Gastrocnemius medialis (tissue), 4 donors: ENCODE results near the gene FKBP1A. TPM values are rescaled to one million over a fixed set of nuclear protein-coding genes. Genes with fewer than 3 reads are reported as not detected.

Experiments
- ATAC-seq, 2 donors: fragments of 150-250 bp; one replicate each; pipeline ENCODE4 v1.9.1; 2016
- DNase-seq, 2 donors: peaks; one replicate each; pipeline ENCODE4 v3.0.0-alpha.2; 2019
- H3K27ac ChIP-seq, 4 donors: fragments of 200-600 bp; sonication (generic); 1 replicate in 1 of 4; 2 replicates in 3 of 4; pipeline ENCODE4 v1.5.1; 2016 to 2018; ENCODE audit warnings: mild to moderate bottlenecking in 2 of 4, moderate library complexity in 1 of 4
- H3K27me3 ChIP-seq, 3 donors: fragments of 200-600 bp; sonication (generic) in 2 of 3; 1 replicate in 1 of 3; 2 replicates in 2 of 3; pipeline versions ENCODE4 v1.5.1 to v1.6.0; 2016 to 2019; ENCODE audit warnings: mild to moderate bottlenecking in 1 of 3, moderate library complexity in 1 of 3
- H3K36me3 ChIP-seq, 2 donors: fragments of 200-600 bp; sonication (generic) in 1 of 2; one replicate each; pipeline ENCODE4 v1.5.1; 2017 to 2018
- H3K4me1 ChIP-seq, 2 donors: fragments of 200-600 bp; sonication (generic) in 1 of 2; one replicate each; pipeline ENCODE4 v1.5.1; 2016 to 2017; ENCODE audit warnings: mild to moderate bottlenecking in 2 of 2
- H3K4me3 ChIP-seq, 4 donors: fragments of 200-600 bp; sonication (generic) in 3 of 4; 1 replicate in 1 of 4; 2 replicates in 3 of 4; pipeline ENCODE4 v1.5.1; 2016 to 2019; ENCODE audit warnings: mild to moderate bottlenecking in 2 of 4
- H3K9me3 ChIP-seq, 3 donors: fragments of 200-600 bp; sonication (generic) in 2 of 3; 1 replicate in 1 of 3; 2 replicates in 2 of 3; pipeline ENCODE4 v1.5.1; 2016 to 2019
- CTCF ChIP-seq, 5 experiments: fragments of 450-650 bp in 3 of 5; fragments of 200-600 bp in 2 of 5; sonication (generic) in 2 of 5; IDR thresholded peaks in 4 of 5; conservative IDR thresholded peaks in 1 of 5; 1 replicate in 4 of 5; 2 replicates in 1 of 5; pipeline ENCODE4 v1.5.1; 2016 to 2019; ENCODE audit warnings: antibody characterized with exemption in 5 of 5, mild to moderate bottlenecking in 3 of 5, moderate library complexity in 3 of 5
- POLR2A ChIP-seq, 2 donors: fragments of 450-650 bp; IDR thresholded peaks; one replicate each; pipeline ENCODE4 v1.6.1; 2017; ENCODE audit warnings: antibody characterized with exemption in 2 of 2, mild to moderate bottlenecking in 2 of 2, moderate library complexity in 2 of 2
- in situ Hi-C, 4 donors: fragments of 200-750 bp; cut with MboI; loops; one replicate each; pipeline versions ENCODE4 v1.15.0 to v1.8.0; 2017; ENCODE audit warnings: low sequenced_read_pairs in 4 of 4
- intact Hi-C: fragments of 100-400 bp; cut with DNase I; formaldehyde crosslinking; loops from one replicate; pipeline ENCODE4 v1.15.1; 2023; ENCODE audit warnings: low total_unique reads
- total RNA-seq, 4 donors: library from RNA; depleted of rRNA; stranded (reverse); fragments of >200 nt; gene quantifications; one replicate each; pipeline versions ENCODE4 v1.1.0 to v1.2.3, GENCODE V29; 2016

The FKBP1A gene
- total RNA-seq, 4 donors from 2014 or later: 27.7 to 89.4 (median 52.5) TPM

DNA sequence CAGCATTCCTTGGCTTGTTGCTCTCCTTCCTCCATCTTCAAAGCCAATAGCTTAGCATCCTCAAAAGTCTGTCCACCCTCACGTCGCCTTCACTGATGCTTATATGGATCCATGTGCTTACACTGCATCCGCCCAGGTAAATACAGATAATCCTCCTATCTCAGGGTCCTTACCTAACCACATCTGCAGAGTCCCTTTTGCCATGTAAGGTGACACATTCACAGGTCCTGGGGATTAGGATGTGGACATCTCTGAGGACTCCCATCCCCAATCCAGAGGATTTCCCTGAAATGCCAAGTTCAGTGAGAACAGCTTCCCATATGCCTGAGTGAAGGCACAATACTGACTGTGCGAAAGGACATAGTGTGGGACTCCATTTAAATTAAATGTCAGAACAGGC is 25.4 kb downstream of the FKBP1A start:
- intact Hi-C loops: no loop called here
- in situ Hi-C loops: no loop called here
- ATAC-seq (no peak), DNase-seq (no peak)
- Histone ChIP-seq H3K4me1 (peaks cover 19 to 22% of the 10 kb centered on the region in 2 donors), H3K27ac (no peak overlapping the region), H3K4me3 (no peak overlapping the region), H3K9me3 (no peaks in the 10 kb centered on the region), H3K27me3 (no peaks in the 10 kb centered on the region), H3K36me3 (peaks cover 0 to 10% of the 10 kb centered on the region in 2 donors)
- TF ChIP-seq POLR2A (IDR thresholded peaks at IDR 0.05) (no peak), CTCF (IDR thresholded peaks at IDR 0.05 in 4 of 5, conservative IDR thresholded peaks at IDR 0.05 in 1 of 5) (no peak)

DNA sequence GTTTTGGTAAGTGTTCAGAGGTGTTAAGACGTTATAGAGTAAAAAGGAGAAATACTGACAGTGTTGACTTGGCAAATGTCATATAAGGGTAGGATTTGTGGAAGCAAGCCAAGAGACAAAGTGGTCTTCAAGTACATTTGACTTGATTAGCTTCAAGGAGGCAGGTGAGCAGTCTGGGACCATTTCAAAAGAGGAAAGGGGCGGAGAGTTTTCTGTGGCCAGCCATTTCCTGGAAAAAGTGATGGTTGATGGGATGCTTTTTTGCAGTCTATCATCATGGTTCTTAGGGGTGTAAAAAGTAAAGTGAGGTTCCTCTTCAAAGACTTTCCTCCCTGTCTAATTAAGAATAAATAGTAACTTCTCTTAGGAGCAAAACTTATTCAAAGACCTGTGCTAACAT is 28.7 kb downstream of the FKBP1A start:
- H3K27ac ChIP-seq: no peak overlapping the region
- H3K36me3 ChIP-seq: peaks cover 0 to 15% of the 10 kb centered on the region in 2 donors
- intact Hi-C loops (no loop called here), in situ Hi-C loops (no loop called here)
- no peak for TF ChIP-seq CTCF (IDR thresholded peaks at IDR 0.05 in 4 of 5, conservative IDR thresholded peaks at IDR 0.05 in 1 of 5)
- no peak for TF ChIP-seq POLR2A (IDR thresholded peaks at IDR 0.05)
- ATAC-seq: no peak
- no peaks in the 10 kb centered on the region for H3K4me1 ChIP-seq
- H3K27me3 ChIP-seq: no peaks in the 10 kb centered on the region
- H3K9me3 ChIP-seq: no peaks in the 10 kb centered on the region
- H3K4me3 ChIP-seq: no peak overlapping the region
- no peak for DNase-seq

GRCh38 chr20:1363522-1363921 is 29.3 kb downstream of the FKBP1A start:
- ATAC-seq: no peak
- in situ Hi-C loops: no loop called here
- TF ChIP-seq CTCF (IDR thresholded peaks at IDR 0.05 in 4 of 5, conservative IDR thresholded peaks at IDR 0.05 in 1 of 5): no peak
- no peak for TF ChIP-seq POLR2A (IDR thresholded peaks at IDR 0.05)
- intact Hi-C loops: no loop called here
- no peaks in the 10 kb centered on the region for H3K27me3 ChIP-seq
- DNase-seq: no peak
- H3K9me3 ChIP-seq: no peaks in the 10 kb centered on the region
- H3K36me3 ChIP-seq: peaks cover 0 to 15% of the 10 kb centered on the region in 2 donors
- H3K4me1 ChIP-seq: no peaks in the 10 kb centered on the region
- no peak overlapping the region for H3K4me3 ChIP-seq
- no peak overlapping the region for H3K27ac ChIP-seq

DNA sequence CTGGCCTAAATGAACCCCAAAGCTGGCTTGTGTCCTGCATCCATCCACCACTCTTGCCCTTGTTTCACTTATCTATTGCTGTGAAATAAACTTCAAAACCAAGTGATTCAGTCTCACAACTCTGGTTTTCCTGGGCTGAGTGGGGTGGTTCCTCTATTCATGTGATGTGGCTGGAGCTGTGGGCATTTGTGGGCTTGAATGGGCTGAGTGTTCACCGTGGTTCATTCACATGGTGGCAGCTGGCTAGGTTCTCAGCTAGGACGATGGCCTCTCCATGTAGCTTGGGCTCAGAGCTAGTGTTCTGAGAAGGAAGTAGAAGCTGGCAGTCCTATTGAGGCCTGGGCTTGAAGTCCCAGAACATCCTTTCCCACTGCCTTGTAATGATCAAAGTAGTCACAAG is 30.4 kb downstream of the FKBP1A start:
- H3K9me3 ChIP-seq: no peaks in the 10 kb centered on the region
- in situ Hi-C loops (no loop called here), intact Hi-C loops (no loop called here)
- no peaks in the 10 kb centered on the region for H3K27me3 ChIP-seq
- no peak for DNase-seq
- H3K27ac ChIP-seq: no peak overlapping the region
- no peak overlapping the region for H3K4me3 ChIP-seq
- no peak for ATAC-seq
- no peak for TF ChIP-seq POLR2A (IDR thresholded peaks at IDR 0.05)
- TF ChIP-seq CTCF (IDR thresholded peaks at IDR 0.05 in 4 of 5, conservative IDR thresholded peaks at IDR 0.05 in 1 of 5): no peak
- H3K4me1 ChIP-seq: no peaks in the 10 kb centered on the region
- peaks cover 0 to 7% of the 10 kb centered on the region in 2 donors for H3K36me3 ChIP-seq
